Testis (tissue), 2 donors: ENCODE data around the gene TAC4.

Experiments used
- POLR2A ChIP-seq: fragments of 450-650 bp; IDR thresholded peaks from one replicate; pipeline ENCODE4 v1.6.1; 2017; ENCODE audit warnings: antibody characterized with exemption, mild to moderate bottlenecking, moderate library complexity
- TF ChIP-seq, protein P1 (sequence below), 3 experiments: fragments of 450-650 bp in 2 of 3; fragments of 200-600 bp in 1 of 3; sonication (generic) in 1 of 3; IDR thresholded peaks; one replicate each; pipeline ENCODE4 v1.5.1; 2016 to 2019; ENCODE audit warnings: antibody characterized with exemption in 3 of 3, mild to moderate bottlenecking in 2 of 3, moderate library complexity in 1 of 3

DNA sequence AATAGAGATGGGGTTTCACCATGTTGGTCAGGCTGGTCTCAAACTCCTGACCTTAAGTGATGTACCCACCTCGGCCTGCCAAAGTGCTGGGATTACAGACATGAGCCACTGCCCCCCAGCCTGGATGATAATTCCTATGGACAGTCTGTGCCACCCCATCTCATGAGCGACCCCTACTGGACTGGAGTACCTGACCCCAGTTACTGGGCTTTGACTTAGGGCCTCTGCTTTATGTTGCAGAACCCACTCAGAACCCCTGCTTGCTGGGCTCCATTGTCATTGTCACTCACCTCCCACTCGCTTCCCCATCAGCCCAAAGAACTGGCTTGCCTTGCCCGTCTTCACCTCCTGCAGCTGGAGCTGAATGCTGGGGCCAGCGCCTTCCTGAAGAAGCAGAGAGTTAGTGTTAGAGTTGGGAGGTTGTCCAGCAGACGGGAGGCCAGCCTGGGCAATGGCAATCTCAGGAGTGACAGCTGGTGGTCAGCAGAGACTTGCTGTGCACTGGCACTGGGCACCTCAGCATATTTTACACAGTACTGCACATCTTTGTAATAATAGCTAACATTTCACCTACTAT lies 4.0 kb downstream of the TAC4 start:
- TF ChIP-seq, protein P1, sequence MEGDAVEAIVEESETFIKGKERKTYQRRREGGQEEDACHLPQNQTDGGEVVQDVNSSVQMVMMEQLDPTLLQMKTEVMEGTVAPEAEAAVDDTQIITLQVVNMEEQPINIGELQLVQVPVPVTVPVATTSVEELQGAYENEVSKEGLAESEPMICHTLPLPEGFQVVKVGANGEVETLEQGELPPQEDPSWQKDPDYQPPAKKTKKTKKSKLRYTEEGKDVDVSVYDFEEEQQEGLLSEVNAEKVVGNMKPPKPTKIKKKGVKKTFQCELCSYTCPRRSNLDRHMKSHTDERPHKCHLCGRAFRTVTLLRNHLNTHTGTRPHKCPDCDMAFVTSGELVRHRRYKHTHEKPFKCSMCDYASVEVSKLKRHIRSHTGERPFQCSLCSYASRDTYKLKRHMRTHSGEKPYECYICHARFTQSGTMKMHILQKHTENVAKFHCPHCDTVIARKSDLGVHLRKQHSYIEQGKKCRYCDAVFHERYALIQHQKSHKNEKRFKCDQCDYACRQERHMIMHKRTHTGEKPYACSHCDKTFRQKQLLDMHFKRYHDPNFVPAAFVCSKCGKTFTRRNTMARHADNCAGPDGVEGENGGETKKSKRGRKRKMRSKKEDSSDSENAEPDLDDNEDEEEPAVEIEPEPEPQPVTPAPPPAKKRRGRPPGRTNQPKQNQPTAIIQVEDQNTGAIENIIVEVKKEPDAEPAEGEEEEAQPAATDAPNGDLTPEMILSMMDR (IDR thresholded peaks at IDR 0.05): no peak
- TF ChIP-seq POLR2A: no peak
